NCI-H2227 treated with DMSO at 0.1 percent for 48 hours (cell line): ENCODE results near the gene CYFIP2.
A peak's percentile ranks its signal among the peaks of the same experiment; 100 is the strongest.
"Not testable (repeated sequence)": the region's sequence is repeated elsewhere in the genome, so short reads cannot be mapped to it uniquely, and the experiment has no call there.

Experiments used
- DNase-seq: peaks from one replicate; lab custom pipeline; 2025; lab: John Stamatoyannopoulos, UW

The CYFIP2 gene

DNA sequence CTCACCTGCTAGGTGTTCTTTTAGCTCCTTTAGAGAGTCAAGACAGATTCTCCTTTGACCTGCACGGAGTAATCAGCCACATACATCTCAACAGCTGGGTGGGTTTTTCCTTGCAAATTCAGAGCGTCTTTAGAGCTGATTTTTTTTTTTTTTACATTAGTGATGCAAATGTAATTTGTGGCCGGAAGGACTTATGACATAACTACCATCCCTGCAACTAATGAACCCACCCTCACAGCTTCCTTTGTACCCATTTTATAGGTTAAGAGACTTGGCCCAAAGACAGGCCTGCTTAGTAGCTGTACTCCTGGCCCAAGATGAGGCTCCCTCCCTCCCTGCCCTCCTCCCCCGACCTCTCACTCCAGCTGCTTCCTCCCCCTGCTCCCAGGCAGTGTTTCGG, 124.2 kb downstream of the CYFIP2 start:
- no peak for DNase-seq

DNA sequence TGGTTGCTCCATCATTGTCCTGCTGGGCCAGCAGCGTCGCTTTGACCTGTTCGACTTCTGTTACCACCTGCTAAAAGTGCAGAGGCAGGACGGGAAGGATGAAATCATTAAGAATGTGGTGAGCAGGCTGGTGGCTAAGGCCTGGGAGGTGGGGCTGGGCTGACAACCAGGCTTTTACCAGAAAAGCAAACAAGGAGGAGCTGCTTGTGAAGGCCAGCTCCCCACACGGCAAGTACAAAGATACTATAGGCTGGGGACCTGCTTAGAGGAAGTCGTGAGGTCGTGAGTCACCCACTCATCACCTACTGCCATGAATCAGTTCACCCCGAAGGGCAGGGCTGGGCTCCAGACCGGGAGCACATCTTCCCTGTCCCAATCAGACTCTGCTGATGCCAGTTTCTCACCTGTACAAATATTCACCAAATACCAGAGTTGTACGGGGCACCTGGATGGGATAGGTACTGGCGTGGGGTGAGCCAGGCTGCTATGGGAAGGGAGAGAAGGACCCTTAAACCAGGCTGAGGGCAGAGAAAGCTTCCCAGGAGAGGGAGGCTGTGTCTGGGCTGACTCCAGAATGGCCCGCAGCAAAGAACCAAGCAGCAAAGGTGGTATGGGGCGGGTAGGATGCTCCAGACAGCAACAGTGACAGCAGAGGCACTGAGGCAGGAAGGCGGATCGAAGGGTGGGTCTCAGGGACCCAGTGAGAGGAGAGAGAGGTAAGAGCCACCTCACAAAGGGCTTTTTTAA, 124.8 kb downstream of the CYFIP2 start:
- no peak for DNase-seq

GRCh38 chr5:157398305-157398704, 132.4 kb downstream of the CYFIP2 start:
- no peak for DNase-seq

DNA sequence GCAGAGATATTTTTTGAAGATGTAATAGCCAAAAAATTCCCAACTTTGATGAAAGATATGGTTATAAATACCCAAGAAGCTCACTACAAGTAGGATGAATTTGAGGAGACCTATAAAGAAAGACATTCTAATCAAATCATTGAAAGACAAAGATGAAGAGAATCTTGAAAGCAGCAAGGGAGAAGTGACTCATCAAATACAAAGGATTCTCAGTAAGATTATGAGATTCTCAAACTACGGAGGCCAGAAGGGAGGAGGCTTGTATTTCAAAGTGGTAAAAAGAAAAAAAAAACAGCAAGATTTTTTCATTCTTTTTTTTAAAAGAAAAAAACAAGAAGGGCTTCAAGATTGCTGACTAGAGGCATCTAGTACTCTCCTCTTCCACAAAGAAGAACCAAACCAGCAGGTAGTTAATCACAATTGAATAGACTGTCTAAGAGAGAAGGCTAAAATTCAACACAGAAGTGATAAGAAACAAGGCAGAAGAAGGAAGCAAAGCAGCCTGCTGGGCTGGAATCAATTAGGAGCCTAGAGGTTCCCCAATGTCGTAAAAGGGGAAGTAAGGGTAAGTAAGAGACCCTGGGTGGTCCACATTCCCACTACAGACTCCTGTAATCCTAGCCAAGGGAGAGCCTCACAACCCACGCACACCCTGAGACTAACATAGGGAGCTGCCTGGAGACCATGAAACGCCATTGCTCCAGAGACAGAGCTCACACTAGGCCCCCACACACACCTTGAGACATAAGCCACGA, 135.0 kb downstream of the CYFIP2 start:
- DNase-seq = no peak

DNA sequence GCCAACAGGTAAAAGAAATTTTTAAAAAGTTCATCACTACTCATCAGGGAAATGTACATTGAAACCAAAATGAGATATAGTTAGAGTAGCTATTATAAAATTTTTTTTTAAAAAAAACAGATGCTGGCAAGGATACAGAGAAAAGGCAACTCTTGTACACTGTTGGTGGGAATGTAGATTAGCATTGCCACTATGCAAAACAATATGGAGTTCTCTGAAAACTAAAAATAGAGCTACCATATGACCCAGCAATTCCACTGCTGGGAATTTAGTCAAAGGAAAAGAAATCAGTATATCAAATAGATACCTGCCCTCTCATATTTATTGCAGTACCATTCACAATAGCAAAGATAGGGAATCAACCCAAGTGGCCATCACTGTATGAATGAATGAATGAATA, 149.9 kb downstream of the CYFIP2 start:
- DNase-seq = no peak

- not testable (repeated sequence) for DNase-seq
These were observed 153.6 kb downstream of the CYFIP2 start for GRCh38 chr5:157419521-157419920.

GRCh38 chr5:157429920-157430319, 164.0 kb downstream of the CYFIP2 start:
- not testable (repeated sequence) for DNase-seq

DNA sequence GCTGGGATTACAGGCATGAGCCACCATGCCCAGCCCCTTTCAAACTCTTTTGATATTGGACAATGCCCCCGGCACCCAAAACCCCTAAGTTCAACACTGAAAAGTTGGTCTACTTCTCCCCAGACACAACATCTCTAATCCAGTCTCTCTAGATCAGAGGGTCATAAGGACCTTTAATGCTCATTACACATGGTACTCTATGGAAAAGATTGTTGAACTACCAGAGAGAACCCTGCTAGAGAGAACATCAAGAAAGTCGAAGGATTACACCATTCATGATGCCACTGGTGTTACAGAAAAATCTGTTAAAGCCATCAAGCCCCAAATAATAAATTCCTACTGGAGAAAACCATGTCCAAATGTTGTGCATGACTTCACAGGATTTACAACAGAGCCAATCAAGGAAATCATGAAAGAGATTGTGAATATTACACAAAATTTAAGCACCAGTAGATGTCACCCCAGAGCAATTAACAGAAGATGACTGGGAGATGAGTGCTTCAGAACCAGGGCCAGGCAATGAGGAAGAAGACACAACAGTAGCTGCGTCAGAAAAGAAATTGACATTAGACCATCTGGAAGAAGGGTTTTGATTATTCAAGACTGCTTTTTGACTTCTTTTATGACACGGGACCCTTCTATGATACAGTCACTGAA, 165.7 kb downstream of the CYFIP2 start:
- peak; percentile 3 for DNase-seq

DNA sequence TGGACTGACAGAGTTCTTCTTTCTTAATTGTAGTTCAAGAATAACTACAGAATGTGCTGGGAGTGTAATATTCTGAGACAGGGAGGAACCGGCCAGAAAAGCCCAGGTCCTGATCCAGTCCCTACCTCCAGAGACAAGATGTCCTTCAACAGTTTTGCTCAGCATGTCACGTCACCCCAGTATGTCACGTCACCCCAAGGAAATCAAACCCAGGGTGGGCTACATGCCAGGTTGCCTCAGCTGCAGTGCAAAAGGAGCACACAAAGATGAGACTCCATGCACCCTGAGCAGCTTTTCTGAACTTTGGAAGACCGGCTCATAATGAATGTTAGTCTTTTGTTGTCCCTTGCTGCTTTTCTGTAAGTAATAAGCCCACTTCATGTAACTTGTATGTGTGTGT, 168.2 kb downstream of the CYFIP2 start:
- no peak for DNase-seq

- DNase-seq = peak; percentile 78
These were observed 177.2 kb downstream of the CYFIP2 start for GRCh38 chr5:157443041-157443549.

- DNase-seq = no peak
These were observed 178.3 kb downstream of the CYFIP2 start for GRCh38 chr5:157444224-157444623.
